CMK (cell line): Measurements from ENCODE around the gene GANAB.
"Not testable (repeated sequence)": the region's sequence is repeated elsewhere in the genome, so short reads cannot be mapped to it uniquely, and the experiment has no call there.

Experiments
- DNase-seq: peaks from one replicate; pipeline ENCODE4 v3.0.0-alpha.2; 2010; ENCODE audit warnings: low read depth

The GANAB gene

DNA sequence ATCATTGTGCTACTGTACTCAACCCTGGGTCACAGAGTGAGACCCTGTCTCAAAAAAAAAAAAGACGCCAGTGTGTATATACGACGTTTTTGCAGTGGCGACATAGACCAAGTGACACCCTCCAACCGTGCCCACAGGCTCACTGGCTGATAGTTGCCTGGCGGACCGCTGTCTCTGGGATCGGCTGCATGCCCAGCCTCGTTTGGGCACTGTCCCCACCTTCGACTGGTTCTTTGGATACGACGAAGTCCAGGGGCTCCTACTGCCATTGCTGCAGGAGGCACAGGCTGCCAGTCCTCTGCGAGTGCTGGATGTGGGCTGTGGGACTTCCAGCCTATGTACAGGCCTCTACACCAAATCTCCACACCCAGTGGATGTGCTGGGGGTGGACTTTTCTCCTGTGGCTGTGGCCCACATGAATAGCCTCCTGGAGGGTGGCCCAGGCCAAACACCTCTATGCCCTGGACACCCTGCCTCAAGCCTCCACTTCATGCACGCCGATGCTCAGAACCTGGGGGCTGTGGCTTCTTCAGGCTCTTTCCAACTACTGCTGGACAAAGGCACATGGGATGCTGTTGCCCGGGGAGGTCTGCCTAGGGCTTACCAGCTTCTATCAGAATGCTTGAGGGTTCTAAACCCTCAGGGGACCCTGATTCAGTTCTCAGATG lies 20.0 kb upstream of the GANAB start:
- no peak for DNase-seq

GRCh38 chr11:62665599-62666258 lies 19.3 kb upstream of the GANAB start:
- peak; percentile 52 for DNase-seq

GRCh38 chr11:62665075-62665598 lies 18.7 kb upstream of the GANAB start, which contains the start of the genes C11orf98 and CSKMT:
TSS of gene C11orf98 (minus strand) at chr11:62665210. CDS start at chr11:62665169, 41 bp downstream.
TSS of gene CSKMT (plus strand) at chr11:62665312. CDS start at chr11:62665880, 568 bp downstream.
- peak; percentile 87 for DNase-seq

DNA sequence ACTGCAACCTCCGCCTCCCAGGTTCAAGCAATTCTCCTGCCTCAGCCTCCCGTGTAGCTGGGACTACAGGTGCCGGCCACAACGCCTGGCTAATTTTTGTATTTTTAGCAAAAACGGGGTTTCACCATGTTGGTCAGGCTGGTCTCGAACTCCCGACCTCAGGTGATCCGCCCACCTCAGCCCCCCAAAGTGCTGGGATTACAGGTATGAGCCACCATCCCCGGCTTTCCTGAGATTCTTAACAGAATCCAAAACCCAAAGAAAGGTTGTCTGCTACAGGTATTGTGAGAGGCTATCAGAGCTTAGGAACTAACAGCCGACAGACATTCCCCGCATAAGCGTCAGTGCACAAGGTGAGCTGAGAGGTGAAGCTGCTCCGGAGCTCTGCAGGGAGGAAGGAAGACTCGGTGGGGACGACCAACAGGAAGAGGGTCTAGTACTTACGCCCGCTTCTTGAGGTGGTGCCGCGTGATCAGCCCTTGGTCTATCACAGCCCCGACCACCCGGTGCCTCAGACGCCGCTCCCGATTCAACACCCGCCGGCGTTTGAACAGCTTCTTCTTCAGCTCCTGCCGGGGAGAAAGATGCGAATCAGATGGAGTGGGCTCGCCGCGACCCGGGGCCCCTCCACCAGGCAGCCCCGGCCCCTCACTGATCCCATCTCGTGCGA lies 18.1 kb upstream of the GANAB start:
- peak; percentile 47 for DNase-seq

GRCh38 chr11:62656796-62657429 lies 10.5 kb upstream of the GANAB start:
- DNase-seq = no peak

- no peak for DNase-seq
Measured at GRCh38 chr11:62654297-62654696, 7.9 kb upstream of the GANAB start.

GRCh38 chr11:62652161-62653006 lies 6.0 kb upstream of the GANAB start:
- no peak for DNase-seq

GRCh38 chr11:62650283-62650682 lies 3.9 kb upstream of the GANAB start:
- DNase-seq = not testable (repeated sequence)

DNA sequence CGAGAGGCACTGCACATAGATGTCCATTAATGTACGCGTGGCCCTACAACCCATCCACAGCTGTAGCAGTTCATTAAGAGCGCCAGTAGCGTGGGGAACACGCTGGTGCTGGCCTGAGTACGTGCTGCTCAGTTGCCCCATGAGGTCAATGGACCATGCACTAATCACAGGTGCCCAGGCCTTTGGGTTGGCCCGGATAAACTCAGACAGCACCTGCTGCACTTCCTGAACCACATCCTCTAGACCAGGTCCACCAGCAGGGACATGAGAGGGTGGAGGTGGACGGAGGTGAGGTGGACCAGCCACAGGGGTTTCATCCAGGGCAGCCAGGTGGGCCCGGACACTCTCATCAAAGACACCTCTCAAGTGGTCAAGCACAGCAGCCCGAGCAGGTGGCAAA lies 3.1 kb upstream of the GANAB start:
- no peak for DNase-seq

GRCh38 chr11:62648967-62649364 lies 2.6 kb upstream of the GANAB start:
- no peak for DNase-seq

DNA sequence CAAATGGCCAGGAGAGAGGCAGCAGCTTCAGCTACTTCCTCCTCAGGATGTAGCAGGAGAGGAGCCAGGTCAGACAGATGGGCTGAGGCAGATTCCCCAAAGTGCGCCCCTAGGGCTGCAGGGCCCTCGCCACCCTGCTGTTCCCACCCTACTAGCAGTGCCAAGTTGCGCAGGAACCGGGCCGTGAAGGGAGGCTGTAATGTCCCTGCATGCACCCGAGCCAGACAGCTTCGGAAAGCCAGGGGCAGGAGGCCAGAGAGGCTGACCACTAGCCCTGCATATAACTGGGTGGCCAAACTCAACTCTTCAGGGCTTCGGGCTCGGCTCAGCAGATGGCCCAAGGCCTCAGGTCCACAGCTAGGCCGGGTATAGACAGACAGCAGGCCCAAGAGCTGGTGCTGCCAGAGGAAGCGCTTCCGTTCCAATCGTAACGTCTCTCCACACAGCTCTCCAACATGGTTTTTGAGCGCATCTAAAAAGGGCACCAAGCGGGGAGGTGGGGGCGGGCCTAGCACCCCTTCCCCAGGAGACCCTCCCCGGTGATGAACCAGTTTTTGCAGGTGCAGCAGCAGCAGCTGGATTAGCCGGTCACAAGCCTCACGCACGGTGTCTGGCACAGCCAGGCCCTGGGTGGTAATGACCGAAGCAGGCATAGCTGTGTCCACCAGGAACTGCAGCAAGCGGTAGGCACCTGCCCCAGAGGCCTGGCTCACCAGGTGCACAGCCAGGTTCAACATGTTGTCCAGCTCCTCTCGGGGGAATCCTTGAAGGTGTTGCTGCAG lies 2.0 kb upstream of the GANAB start:
- no peak for DNase-seq

DNA sequence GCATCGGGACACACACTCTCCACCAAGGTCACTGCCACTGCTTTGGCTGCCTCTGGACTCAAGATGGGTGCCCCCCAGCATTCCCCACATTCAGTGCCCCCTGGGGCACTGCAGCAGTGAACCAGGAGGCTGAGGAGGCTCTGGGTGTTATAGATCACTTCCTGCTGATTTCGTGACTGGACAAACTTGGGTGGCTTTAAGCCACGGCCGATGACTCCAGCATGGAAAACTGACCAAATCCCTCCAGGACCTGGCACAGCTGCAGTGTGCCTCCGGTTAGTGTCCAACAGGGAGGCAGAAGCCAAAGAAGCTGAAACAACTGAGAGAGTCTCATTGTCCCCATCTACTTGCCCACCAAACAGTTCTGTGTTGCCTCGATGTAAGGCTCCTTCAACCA lies 1.2 kb upstream of the GANAB start:
- DNase-seq = no peak

DNA sequence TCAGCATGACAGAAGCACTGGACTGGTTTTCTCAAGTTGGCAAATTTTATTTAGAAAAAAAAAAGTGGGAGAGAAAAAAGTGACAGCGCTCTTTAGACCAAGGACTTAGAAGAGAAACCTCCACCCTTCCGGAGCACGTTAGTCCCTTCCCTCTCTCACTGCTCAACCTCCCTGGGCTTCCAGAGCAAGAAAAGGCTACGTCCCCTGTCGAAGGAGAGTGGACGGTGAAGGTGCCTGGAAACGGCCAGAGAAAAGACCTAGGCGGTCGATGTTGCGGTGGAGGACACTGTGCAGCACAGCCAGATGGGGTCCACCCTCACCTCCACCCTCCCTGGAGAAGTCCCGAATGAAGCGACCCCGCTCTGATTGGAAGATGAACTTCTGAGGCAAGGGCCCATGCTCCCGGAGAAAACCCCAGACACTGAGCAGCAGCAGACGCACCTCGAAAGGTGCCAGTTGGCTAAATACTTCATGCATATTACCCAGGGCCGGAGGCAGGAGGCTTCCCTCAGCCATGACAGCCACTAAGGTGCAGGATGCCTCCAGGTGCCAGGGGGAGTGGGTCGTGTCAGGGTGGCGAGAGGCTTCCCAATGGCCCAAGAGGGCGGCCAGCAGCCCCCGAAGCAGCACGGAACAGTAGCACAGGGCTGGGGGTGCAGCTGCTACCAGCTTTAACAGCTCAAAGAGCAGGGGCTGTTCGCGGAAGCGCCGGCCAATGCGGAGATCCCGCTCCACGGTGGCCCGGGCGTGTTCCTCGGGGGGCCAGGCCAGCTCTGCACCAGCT lies 604 bp upstream of the GANAB start:
- no peak for DNase-seq

DNA sequence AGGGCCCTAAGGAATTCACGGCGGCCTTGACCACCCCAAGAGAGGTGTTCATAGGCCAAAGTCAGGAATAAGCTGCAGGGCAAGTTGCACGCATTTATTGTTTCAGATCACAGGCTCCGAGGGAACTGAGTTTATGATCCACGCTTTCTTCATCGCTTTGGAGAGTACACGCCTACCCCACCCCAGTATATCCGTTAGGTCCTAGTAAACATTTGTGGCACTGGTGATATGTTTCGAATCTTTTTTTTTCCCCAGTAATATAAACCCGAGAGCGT lies 805 bp downstream of the GANAB start:
- no peak for DNase-seq

GRCh38 chr11:62644220-62644619 lies 2.2 kb downstream of the GANAB start:
- no peak for DNase-seq

DNA sequence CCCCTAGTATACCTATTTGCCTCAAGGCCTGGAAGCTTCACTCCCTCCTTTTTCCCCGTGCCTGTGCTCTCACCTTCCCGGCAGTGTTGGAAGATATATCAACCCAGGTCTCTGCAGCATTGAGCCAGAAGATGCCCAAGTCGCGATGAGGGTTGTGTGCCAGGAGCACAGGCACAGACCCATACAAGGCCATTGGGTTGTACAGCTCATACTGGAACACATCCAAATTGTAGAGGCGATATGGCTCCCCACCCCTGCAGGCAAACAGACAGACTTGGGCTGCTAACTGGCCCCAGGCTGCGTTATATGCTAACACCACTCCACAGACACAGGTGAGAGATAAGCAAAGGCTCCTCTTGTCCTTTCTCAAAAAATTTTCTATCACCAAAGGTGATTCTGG lies 13.9 kb downstream of the GANAB start:
- no peak for DNase-seq

DNA sequence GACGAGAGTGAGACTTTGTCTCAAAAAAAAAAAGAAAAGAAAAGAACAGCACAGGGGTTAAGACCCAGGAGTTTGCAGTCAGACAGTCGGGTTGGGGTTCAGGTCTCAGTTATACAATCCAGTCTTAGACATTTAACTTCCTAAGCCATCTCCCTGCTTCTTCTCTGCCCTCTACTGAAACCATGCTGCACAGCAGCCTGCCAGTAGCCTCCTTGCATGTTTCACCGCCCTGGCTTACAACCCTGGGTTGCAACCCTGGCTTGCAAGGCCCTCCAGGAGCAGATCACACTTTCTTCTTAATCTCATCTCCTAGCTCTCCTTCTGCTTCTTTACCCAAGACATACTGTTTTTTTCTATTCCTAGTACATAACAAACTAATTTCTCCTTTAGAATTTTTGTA lies 18.7 kb downstream of the GANAB start:
- no peak for DNase-seq

DNA sequence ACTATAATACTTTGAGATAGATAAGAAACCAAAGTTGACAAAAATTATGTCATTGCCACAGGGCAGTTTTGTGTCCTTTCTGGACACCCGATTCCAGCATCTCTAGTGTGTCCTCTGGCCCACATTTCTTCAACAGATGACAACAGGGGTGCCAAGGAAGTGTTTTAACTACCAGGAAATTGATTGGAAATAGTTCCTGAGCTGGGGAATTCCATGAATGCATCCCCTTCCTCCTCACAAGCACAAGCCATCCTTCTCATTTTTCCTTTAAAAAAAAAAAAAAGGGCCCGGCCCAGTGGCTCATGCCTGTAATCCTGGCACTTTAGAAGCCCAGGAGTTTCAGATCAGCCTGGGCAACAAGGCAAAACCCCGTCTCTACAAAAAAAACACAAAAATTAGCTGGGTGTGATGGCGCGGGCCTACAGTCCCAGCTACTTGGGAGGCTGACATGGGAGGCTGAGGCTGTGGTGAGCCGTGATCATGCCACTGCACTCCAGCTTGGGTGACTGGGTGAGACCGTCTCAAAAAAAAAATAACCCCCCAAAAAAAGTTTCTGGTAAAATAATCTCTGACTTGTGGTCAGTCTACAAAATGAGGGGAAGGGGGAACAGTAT lies 23.8 kb downstream of the GANAB start:
- DNase-seq = no peak

DNA sequence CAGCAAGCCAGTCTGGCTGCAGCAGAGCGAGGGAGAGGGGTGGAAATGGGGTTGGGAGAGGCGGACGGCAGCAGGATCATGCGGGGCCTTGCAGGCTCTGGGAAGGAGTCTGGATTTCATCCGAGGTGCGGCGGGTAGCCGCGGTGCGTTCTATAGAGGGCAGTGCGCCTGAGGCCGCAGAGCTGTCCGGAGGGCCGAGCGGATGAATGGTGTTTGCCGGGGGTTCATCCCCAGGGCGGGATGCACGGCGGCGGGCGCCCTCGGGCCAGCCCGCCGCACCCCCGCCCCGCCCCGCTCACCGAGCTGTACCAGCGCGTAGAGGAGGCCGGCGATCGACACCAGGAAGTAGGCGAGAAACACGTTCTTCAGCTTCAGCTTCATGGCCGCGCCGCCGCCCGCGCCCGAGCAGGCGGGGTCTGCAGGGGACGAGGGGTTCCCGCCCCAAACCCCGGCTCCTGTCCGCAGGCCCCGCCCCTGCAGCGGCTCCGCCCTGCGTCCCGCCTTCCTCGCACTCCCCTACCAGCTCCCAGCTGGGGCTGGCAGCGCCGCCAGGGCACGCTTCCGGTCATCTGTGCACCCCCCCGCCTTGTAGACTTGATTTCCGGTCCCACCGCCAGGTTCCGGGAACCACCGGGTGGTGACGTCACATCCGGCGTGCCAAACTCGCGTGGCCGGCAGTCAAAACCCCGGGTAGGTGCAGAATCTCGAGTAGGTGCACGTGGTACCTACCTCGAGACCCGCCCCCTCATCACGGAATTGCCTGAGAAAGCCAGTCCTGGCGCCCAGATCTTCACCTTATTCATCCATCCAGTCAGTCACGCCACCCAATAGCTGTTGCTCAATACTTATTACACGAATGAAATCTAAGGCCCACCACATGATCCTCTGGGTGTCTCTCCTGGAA lies 24.6 kb downstream of the GANAB start, which contains the start of gene B3GAT3:
TSS of gene B3GAT3 (minus strand) at position 420 of the 904 bp plus-strand sequence. CDS start at position 381, 39 bp downstream.
- peak; percentile 94 for DNase-seq
